BJ (cell line): Measurements from ENCODE around the gene CITED4. TPM values are rescaled to one million over a fixed set of nuclear protein-coding genes. Genes with fewer than 3 reads are reported as not detected.

Experiments
- CTCF ChIA-PET: fragments of 350-600 bp; formaldehyde crosslinking; extraction: SDS; loops from one replicate; lab custom pipeline; 2021; ENCODE audit warnings: antibody characterized with exemption, inconsistent platforms; lab: Yijun Ruan, JAX
- POLR2A ChIA-PET: fragments of 300-600 bp; sonication (Branson Sonifier 250); formaldehyde crosslinking; extraction: SDS; loops from one replicate; lab custom pipeline; 2021; ENCODE audit warnings: antibody characterized with exemption; lab: Charles Lee
- DNase-seq: peaks from one replicate; pipeline ENCODE4 v3.0.0-alpha.2; 2011; ENCODE audit warnings: low read depth
- H3K27me3 ChIP-seq: 2 replicates; pipeline ENCODE4 v1.6.0; 2011; ENCODE audit warnings: low read length; ENCODE audit not compliant: control insufficient read depth, insufficient read depth
- H3K36me3 ChIP-seq: 2 replicates; pipeline ENCODE4 v1.5.1; 2011; ENCODE audit warnings: low read length; ENCODE audit not compliant: control insufficient read depth, insufficient read depth
- H3K4me3 ChIP-seq: 2 replicates; pipeline ENCODE4 v1.5.1; 2011; ENCODE audit warnings: low read depth, mild to moderate bottlenecking, control low read depth, low read length
- polyA plus RNA-seq: library from polyadenylated mRNA; depleted of rRNA; stranded (reverse); fragments of >200 nt; gene quantifications from 2 replicates; pipeline ENCODE4 v1.2.3, GENCODE V29; 2011
- TF ChIP-seq, protein P1 (sequence below): IDR thresholded peaks from 2 replicates; pipeline ENCODE4 v1.5.1; 2011; ENCODE audit warnings: low read depth, mild to moderate bottlenecking, control low read depth, inconsistent platforms, low read length, moderate library complexity; ENCODE audit not compliant: insufficient read depth

CITED4 gene
- polyA plus RNA-seq, 1 experiment: 0.80 TPM

DNA sequence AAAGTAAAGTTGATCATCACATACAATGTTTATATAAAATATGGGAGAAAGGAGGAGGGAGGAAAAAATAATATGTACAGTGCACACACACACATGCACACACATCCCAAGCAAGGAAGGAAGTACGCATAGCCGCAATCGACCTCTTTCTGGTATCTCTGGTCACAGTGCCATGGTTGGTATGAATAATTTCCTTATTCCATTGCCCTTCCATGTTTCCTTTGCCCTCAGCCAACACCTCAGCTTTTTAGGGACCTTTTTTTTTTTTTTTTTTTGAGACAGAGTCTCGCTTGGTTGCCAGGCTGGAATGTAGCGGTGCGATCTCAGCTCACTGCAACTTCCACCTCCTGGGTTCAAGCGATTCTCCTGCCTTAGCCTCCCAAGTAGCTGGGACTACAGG is 20.6 kb downstream of the CITED4 start:
- ChIA-PET POLR2A (no interaction called here), CTCF (interaction anchor here (1.9 kb wide), 1 partner anchor 67 kb away, joined by 3 read pairs; no protein-coding TSS in a partner anchor)
- no peak for DNase-seq
- no peak overlapping the region for H3K4me3 ChIP-seq
- no peaks in the 10 kb centered on the region for H3K36me3 ChIP-seq
- TF ChIP-seq, protein P1, sequence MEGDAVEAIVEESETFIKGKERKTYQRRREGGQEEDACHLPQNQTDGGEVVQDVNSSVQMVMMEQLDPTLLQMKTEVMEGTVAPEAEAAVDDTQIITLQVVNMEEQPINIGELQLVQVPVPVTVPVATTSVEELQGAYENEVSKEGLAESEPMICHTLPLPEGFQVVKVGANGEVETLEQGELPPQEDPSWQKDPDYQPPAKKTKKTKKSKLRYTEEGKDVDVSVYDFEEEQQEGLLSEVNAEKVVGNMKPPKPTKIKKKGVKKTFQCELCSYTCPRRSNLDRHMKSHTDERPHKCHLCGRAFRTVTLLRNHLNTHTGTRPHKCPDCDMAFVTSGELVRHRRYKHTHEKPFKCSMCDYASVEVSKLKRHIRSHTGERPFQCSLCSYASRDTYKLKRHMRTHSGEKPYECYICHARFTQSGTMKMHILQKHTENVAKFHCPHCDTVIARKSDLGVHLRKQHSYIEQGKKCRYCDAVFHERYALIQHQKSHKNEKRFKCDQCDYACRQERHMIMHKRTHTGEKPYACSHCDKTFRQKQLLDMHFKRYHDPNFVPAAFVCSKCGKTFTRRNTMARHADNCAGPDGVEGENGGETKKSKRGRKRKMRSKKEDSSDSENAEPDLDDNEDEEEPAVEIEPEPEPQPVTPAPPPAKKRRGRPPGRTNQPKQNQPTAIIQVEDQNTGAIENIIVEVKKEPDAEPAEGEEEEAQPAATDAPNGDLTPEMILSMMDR: no peak
- peaks cover 3% of the 10 kb centered on the region for H3K27me3 ChIP-seq

GRCh38 chr1:40840526-40841323 is 21.4 kb downstream of the CITED4 start:
- POLR2A ChIA-PET: no interaction called here
- Histone ChIP-seq H3K36me3 (no peaks in the 10 kb centered on the region), H3K27me3 (peaks cover 4% of the 10 kb centered on the region), H3K4me3 (no peak overlapping the region)
- TF ChIP-seq, protein P1: no peak
- CTCF ChIA-PET: interaction anchor here (1.9 kb wide), 1 partner anchor 66 kb away, joined by 3 read pairs; no protein-coding TSS in a partner anchor
- no peak for DNase-seq

GRCh38 chr1:40839943-40840335 is 22.2 kb downstream of the CITED4 start:
- ChIA-PET CTCF (interaction anchor here (2.0 to 4.3 kb wide), 2 partner anchors 9 to 112 kb away, joined by 10 to 25 read pairs; no protein-coding TSS in a partner anchor), POLR2A (no interaction called here)
- no peak overlapping the region for H3K4me3 ChIP-seq
- TF ChIP-seq, protein P1: no peak
- no peaks in the 10 kb centered on the region for H3K36me3 ChIP-seq
- DNase-seq: no peak
- peaks cover 5% of the 10 kb centered on the region for H3K27me3 ChIP-seq

GRCh38 chr1:40838980-40839942 is 22.9 kb downstream of the CITED4 start:
- no peak for DNase-seq
- TF ChIP-seq, protein P1: no peak
- ChIA-PET CTCF (interaction anchor here (2.0 to 4.3 kb wide), 3 partner anchors 10 to 112 kb away, joined by 7 to 25 read pairs (median 10); no protein-coding TSS in a partner anchor), POLR2A (no interaction called here)
- Histone ChIP-seq H3K4me3 (no peak overlapping the region), H3K36me3 (no peaks in the 10 kb centered on the region), H3K27me3 (peaks cover 5% of the 10 kb centered on the region)
